Measurements from ENCODE around the gene ART1.
"Not testable (repeated sequence)": the region's sequence is repeated elsewhere in the genome, so short reads cannot be mapped to it uniquely, and the experiment has no call there.

DNA sequence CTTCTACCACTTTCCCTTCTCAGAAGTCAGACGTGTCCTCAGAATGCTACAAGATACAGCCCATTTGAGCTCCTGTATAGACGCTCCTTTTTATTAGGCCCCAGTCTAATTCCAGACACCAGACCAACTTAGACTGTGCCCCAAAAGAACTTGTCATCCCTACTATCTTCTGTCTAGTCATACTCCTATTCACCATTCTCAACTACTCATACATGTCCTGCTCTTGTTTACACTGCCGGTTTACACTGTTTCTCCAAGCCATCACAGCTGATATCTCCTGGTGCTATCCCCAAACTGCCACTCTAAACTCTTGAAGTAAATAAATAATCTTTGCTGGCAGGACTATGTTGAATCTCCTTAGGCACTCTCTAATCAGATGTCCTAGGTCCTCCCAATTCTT, 7.6 kb downstream of the ART1 start:
- not testable (repeated sequence) for TF ChIP-seq YY1 (IDR thresholded peaks at IDR 0.05; ENCODE audit: insufficient read depth, insufficient read length); ZNF274 (IDR thresholded peaks at IDR 0.05; ENCODE audit: low read depth, low read length); SUZ12 (IDR thresholded peaks at IDR 0.05; ENCODE audit: extremely low read depth, insufficient read depth, insufficient read length)

All from NT2/D1 (cell line).